ENCODE measurements around the gene WNK3.
A peak's percentile ranks its signal among the peaks of the same experiment; 100 is the strongest.

Gene WNK3

DNA sequence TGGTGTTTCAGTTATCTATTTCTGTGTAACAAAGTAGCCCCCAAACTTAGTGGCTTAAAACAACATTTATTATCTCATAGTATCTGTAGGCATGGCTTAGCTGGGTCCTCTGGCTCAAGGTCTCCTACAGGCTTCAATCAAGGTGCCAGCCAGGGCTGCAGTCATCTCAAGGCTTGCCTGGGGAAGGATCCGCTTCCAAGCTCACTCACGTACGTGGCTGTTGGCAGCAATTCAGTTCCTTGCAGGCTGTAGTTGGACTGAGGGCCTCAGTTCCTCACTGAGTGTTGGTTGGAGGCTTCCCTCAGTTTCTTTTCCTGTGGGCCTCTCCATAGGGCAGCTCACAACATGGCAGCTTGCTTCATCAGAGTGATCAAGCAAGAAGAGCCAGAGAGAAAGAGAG, 184.1 kb downstream of the WNK3 start:
- TF ChIP-seq, protein P1, sequence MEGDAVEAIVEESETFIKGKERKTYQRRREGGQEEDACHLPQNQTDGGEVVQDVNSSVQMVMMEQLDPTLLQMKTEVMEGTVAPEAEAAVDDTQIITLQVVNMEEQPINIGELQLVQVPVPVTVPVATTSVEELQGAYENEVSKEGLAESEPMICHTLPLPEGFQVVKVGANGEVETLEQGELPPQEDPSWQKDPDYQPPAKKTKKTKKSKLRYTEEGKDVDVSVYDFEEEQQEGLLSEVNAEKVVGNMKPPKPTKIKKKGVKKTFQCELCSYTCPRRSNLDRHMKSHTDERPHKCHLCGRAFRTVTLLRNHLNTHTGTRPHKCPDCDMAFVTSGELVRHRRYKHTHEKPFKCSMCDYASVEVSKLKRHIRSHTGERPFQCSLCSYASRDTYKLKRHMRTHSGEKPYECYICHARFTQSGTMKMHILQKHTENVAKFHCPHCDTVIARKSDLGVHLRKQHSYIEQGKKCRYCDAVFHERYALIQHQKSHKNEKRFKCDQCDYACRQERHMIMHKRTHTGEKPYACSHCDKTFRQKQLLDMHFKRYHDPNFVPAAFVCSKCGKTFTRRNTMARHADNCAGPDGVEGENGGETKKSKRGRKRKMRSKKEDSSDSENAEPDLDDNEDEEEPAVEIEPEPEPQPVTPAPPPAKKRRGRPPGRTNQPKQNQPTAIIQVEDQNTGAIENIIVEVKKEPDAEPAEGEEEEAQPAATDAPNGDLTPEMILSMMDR (conservative IDR thresholded peaks at IDR 0.05; ENCODE audit: control insufficient read depth, insufficient read depth, low read depth, low read length) = no peak
- no peak overlapping the region for H3K4me3 ChIP-seq (ENCODE audit: control insufficient read depth, low read depth, low read length)
- no peak for DNase-seq (ENCODE audit: low read depth)

DNA sequence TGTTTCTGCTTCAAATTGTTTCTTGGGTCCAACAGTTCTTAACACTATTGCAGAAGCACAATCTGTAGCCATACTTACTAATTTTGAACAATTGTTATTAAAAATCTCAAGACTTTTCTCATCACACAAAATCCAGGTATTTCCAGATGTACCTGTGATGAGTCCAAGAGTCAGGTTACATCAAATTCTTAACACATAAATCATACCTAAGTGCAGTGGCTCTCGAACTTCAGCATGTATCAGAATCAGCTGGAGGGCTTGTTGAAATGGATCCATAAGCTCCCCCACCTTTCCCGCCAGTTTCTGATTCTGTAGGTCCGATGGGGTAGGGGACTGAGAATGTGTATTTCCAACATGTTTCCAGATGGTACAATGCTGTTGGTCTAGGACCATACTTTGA, 185.4 kb downstream of the WNK3 start:
- TF ChIP-seq, protein P1 (conservative IDR thresholded peaks at IDR 0.05; ENCODE audit: control insufficient read depth, insufficient read depth, low read depth, low read length) = no peak

DNA sequence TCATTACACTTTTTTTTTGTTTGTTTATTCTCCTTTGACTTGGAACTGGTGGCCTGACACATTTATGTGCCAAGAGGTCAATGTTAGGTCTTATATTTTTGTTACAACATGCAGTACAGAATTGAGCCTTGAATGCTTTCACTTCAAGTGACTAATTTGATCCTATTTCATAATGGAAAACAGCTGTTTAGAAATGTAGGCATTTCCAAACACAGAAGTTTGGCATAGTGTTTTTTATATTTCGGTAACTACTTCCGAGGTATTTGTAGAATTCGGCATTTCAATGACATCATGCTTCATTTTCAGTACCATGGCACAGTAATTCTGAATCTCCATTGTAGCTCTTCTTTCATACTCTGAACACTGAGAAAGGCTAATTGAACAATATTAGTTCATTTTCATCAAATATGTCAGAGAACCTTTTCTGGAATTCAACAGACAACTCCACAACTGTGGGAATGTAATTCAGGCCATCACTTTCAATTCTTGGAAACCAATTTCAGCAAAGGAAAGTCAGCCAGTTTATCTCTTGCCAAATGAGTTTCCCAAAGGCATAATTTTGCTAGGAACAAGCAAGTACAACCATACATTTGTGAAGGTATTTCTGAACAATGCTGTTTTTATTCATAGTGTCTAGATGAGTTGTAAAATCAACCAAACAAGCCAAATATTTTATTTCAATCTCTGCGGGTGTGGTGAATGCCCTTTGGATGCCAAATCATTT, 186.2 kb downstream of the WNK3 start:
- DNase-seq (ENCODE audit: low read depth) = peak; percentile 75
- H3K4me3 ChIP-seq (ENCODE audit: control insufficient read depth, low read depth, low read length) = no peak overlapping the region
- TF ChIP-seq, protein P1 (conservative IDR thresholded peaks at IDR 0.05; ENCODE audit: control insufficient read depth, insufficient read depth, low read depth, low read length) = no peak

More for the DNA sequence above, 185.4 kb downstream of the WNK3 start:
- DNase-seq (ENCODE audit: low read depth) = no peak
- no peak overlapping the region for H3K4me3 ChIP-seq (ENCODE audit: control insufficient read depth, low read depth, low read length)

DNA sequence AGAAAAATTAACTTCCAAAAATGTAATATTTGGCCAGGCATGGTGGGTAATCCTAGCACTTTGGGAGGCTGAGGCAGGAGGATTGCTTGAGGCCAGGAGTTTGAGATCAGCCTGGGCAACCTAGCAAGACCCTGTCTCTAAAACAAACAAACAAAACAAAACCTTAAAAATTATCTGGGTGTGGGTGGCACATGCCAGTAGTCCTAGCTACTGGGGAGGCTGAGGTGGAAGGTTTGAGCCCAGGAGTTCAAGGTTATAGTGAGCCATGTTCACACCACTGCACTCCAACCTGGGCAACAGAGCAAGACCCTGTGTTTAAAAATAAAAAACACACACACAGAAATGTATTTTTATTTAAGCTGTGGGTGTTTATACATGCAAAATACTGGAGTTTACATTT, 186.8 kb downstream of the WNK3 start:
- no peak for DNase-seq (ENCODE audit: low read depth)
- TF ChIP-seq, protein P1 (conservative IDR thresholded peaks at IDR 0.05; ENCODE audit: control insufficient read depth, insufficient read depth, low read depth, low read length) = no peak
- no peak overlapping the region for H3K4me3 ChIP-seq (ENCODE audit: control insufficient read depth, low read depth, low read length)

DNA sequence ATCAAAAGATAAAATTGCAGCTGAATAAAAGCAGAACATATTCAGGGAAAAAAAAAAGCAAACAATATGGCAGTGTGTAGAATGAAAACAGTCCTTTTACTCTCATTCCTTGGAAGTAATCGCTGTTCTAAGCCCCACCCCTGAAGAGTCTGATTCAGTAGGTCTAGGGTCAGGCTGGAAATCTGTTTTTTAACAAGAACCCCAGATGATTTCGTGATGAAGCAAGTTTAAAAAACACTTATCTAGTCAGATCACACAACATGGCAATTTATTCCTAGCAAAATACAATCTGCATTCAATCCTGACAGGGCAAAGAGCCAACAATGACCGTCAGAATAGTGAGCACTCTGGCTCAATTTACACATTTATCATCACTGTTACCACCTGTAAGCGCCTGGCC, 190.9 kb downstream of the WNK3 start:
- no peak overlapping the region for H3K4me3 ChIP-seq (ENCODE audit: control insufficient read depth, low read depth, low read length)
- peak; percentile 62 for DNase-seq (ENCODE audit: low read depth)
- TF ChIP-seq, protein P1 (conservative IDR thresholded peaks at IDR 0.05; ENCODE audit: control insufficient read depth, insufficient read depth, low read depth, low read length) = no peak

DNA sequence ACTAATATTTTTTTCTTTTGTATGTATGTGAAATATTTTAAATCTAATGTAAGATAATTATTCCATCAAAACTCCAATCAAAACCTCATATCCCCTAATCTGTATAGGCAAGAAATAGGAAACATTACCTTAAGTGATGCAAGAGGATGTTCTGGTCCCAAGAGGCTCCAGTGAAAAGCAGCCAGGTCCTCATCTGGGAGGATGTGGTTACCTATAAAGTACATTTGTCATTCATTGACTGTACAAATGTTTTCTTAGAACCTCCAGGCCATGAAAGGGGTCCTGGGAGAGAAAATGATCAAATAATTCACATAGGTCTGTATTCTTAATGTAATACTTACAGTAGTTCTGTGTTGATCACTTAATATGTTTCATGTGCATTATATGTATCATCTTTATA, 200.3 kb downstream of the WNK3 start:
- no peak overlapping the region for H3K4me3 ChIP-seq (ENCODE audit: control insufficient read depth, low read depth, low read length)
- DNase-seq (ENCODE audit: low read depth) = peak; percentile 15
- TF ChIP-seq, protein P1 (conservative IDR thresholded peaks at IDR 0.05; ENCODE audit: control insufficient read depth, insufficient read depth, low read depth, low read length) = no peak

Measured in fibroblast of mammary gland (primary cell).